GM18505 (cell line): ENCODE measurements around the gene PRR19.

ENCODE experiments used
- ATAC-seq: cut with Tn5 transposase; IDR thresholded peaks from one replicate; pipeline ENCODE4 v1.9.1; 2021; ENCODE audit not compliant: unreplicated experiment
- POLR2A ChIP-seq: IDR thresholded peaks from 4 replicates; pipeline ENCODE4 v1.6.1; 2011; ENCODE audit warnings: borderline replicate concordance; ENCODE audit not compliant: insufficient read depth, insufficient read length; ENCODE audit errors: extremely low read depth

Gene PRR19

DNA sequence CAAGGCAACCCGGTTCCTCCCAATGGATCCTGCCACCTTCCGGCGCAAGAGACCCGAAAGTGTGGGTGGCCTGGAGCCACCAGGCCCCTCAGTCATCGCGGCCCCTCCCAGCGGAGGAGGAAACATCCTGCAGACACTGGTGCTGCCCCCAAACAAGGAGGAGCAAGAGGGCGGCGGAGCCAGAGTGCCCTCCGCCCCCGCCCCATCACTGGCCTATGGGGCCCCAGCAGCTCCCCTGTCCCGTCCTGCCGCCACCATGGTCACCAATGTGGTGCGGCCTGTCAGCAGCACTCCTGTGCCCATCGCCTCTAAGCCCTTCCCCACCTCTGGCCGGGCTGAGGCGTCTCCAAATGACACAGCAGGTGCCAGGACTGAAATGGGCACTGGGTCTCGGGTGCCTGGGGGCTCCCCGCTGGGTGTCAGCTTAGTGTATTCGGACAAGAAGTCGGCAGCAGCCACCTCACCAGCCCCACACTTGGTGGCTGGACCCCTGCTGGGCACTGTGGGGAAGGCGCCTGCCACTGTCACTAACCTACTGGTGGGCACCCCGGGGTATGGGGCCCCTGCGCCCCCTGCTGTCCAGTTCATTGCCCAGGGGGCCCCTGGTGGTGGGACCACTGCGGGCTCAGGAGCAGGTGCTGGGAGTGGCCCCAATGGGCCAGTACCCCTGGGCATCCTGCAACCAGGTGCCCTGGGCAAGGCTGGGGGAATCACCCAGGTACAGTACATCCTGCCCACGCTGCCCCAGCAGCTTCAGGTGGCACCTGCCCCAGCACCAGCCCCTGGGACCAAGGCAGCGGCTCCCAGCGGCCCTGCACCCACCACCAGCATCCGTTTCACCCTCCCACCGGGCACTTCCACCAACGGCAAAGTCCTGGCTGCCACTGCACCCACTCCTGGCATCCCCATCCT is 11.2 kb upstream of the PRR19 start:
- TF ChIP-seq POLR2A: no peak
- no peak for ATAC-seq

DNA sequence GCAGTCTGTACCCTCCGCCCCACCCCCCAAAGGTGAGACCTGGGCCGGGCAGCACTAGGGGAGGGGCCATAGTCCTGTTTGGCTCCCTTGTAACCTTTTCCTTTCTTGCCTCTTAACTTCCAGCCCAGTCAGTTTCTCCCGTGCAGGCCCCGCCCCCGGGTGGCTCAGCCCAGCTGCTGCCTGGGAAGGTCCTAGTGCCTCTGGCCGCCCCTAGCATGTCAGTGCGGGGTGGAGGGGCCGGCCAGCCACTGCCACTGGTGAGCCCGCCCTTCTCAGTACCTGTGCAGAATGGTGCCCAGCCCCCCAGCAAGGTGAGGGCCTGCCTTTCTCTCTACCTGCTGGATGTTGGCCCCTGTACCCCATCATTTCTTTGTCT is 10.5 kb upstream of the PRR19 start:
- ATAC-seq: no peak
- no peak for TF ChIP-seq POLR2A

DNA sequence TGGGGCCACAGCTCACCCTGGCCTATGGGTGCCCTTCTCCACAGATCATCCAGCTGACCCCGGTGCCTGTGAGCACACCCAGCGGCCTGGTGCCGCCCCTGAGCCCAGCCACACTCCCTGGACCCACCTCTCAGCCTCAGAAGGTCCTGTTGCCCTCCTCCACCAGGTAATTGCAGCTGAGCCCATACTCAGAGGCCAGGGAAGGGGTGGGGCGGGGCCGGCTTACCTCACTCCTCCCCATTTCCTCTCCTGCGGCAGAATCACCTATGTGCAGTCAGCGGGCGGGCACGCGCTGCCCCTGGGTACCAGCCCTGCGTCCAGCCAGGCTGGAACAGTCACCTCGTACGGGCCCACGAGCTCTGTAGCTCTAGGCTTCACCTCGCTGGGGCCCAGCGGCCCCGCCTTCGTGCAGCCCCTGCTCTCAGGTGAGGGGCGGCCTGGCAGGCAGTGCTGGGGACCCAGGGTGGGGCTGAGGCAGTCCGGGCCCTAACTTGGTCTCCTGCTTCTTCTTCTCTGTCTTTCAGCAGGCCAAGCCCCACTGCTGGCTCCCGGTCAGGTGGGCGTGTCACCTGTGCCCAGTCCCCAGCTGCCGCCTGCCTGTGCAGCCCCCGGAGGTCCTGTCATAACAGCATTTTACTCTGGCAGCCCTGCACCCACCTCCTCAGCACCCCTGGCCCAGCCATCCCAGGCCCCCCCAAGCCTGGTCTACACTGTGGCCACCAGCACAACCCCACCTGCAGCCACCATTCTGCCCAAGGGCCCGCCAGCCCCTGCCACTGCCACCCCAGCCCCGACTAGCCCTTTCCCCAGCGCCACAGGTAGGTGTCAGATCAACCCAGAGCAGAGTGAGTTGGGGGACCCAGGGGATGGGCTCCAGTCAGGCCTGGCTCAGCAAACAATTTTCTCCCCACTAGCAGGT is 9.6 kb upstream of the PRR19 start:
- ATAC-seq: no peak
- no peak for TF ChIP-seq POLR2A

DNA sequence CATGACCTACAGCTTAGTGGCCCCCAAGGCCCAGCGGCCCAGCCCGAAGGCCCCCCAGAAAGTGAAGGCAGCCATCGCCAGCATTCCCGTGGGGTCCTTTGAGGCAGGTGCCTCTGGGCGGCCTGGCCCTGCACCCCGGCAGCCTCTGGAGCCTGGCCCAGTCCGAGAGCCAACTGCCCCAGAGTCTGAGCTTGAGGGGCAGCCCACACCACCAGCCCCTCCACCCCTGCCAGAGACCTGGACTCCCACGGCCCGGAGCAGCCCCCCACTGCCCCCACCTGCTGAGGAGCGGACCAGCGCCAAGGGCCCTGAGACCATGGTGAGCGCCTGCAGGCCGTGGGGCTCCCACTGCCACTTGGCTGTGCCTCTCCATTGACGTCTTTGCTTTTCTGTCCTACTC is 9.0 kb upstream of the PRR19 start:
- TF ChIP-seq POLR2A: no peak
- no peak for ATAC-seq

GRCh38 chr19:42293540-42293939 is 8.4 kb upstream of the PRR19 start:
- ATAC-seq: no peak
- no peak for TF ChIP-seq POLR2A

DNA sequence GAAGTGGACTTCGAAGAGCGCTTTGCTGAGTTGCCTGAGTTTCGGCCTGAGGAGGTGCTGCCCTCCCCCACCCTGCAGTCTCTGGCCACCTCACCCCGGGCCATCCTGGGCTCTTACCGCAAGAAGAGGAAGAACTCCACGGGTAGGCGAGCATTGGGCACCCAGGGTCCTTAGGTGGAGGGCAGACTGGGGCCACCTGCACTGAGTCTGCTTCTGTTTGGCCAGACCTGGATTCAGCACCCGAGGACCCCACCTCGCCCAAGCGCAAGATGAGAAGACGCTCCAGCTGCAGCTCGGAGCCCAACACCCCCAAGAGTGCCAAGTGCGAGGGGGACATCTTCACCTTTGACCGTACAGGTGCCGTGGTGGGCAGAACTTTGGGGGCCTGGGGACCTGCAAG is 8.0 kb upstream of the PRR19 start:
- no peak for TF ChIP-seq POLR2A

GRCh38 chr19:42294471-42295137 is 7.3 kb upstream of the PRR19 start:
- ATAC-seq: no peak
- TF ChIP-seq POLR2A: no peak

More for the DNA sequence above, 8.0 kb upstream of the PRR19 start:
- ATAC-seq: no peak

GRCh38 chr19:42295342-42295741 is 6.6 kb upstream of the PRR19 start:
- TF ChIP-seq POLR2A: no peak
- ATAC-seq: no peak

DNA sequence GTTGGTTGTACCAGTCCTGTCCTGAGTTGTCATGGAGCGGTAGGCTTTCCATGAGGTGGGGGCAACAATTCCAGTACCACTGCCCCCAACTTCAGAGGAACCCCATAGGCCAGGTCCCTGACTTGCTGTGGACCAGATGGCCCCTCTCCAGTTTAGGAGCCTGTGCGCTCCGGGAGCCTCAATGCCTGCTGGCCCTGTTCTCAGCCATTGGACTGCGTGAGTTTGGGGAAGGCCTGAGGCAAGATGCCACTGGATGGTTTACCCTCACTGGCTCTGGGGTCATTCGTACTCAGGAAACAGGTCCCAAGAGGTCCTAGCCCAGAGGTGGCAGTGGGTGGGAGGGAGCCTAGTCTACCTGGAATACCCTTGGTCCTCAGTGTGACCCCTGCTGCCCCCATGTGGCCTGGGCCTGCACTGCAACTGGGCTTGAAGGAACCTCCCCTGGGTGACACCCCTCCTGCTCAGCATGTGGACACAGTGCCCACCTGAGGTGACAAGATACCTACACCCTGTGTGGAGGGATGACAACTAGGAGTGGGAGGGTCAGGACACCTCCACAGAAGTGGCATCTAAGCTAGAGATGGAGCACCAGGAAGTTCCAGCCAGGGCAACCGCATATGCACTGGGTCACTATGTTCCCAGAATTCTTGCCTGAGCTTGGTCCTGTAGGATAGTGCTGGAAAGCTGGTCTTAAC is 6.0 kb upstream of the PRR19 start:
- no peak for TF ChIP-seq POLR2A
- ATAC-seq: no peak

GRCh38 chr19:42297039-42297438 is 4.9 kb upstream of the PRR19 start:
- peak; percentile 27 for TF ChIP-seq POLR2A
- no peak for ATAC-seq

DNA sequence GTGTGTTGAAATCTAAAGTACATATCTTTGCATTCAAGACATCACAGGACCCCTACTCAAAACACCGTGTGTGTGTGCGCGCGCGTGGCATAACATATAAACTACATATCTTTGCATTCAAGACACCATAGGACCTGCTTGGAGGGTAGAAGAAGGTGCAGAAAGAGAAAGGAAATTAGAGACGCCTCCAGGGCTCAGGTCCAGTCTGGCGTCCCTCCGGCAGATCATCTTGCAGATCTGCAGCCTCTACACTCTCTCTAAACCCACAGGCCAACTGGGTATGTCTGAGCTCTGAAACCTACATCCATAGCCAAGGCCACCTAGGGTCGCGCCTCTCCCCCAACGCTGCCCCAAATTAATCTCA is 1.2 kb downstream of the PRR19 start:
- no peak for TF ChIP-seq POLR2A
- no peak for ATAC-seq

DNA sequence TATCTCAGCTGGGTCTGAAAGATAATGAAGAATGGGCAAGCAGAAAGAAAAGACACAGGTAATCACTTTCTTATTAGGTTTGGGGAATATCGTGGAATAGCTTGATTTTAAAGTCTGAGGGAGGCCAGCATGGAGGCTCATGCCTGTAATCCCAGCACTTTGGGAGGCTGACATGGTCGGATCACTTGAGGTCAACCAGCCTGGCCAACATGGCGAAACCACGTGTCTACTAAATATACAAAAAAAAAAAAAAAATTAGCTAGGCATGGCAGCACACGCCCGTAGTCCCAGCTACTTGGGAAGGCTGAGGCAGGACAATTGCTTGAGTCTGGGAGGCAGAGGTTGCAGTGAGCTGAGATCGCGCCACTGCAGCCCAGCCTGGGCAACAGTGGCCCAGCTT is 1.9 kb downstream of the PRR19 start:
- no peak for ATAC-seq
- no peak for TF ChIP-seq POLR2A

GRCh38 chr19:42306646-42307045 is 4.7 kb downstream of the PRR19 start:
- TF ChIP-seq POLR2A: no peak
- ATAC-seq: no peak
